CD4-positive, alpha-beta memory T cell (primary cell): Measurements from ENCODE around the gene HIRA. TPM values are rescaled to one million over a fixed set of nuclear protein-coding genes. Genes with fewer than 3 reads are reported as not detected.

Experiments
- CTCF ChIA-PET: fragments of 350-600 bp; sonication (Branson Sonifier 250); formaldehyde crosslinking; loops from one replicate; lab custom pipeline; 2021; ENCODE audit warnings: inconsistent platforms; ENCODE audit not compliant: partially characterized antibody; lab: Charles Lee
- POLR2A ChIA-PET: fragments of 350-600 bp; sonication (Branson Sonifier 250); formaldehyde crosslinking; loops from one replicate; lab custom pipeline; 2021; ENCODE audit not compliant: partially characterized antibody; lab: Charles Lee
- DNase-seq, 5 donors: peaks; one replicate each; pipeline versions ENCODE4 v3.0.0 to v3.0.0-alpha.2; 2020 to 2022; ENCODE audit warnings: mixed read lengths in 1 of 5
- H3K27ac ChIP-seq: one replicate; pipeline ENCODE4 v1.7.0; 2013; ENCODE audit warnings: low read depth, low read length
- H3K27me3 ChIP-seq: 2 replicates; pipeline ENCODE4 v1.7.0; 2013; ENCODE audit warnings: mild to moderate bottlenecking, low read length, moderate library complexity; ENCODE audit not compliant: insufficient read depth
- H3K36me3 ChIP-seq: 2 replicates; pipeline ENCODE4 v1.7.0; 2013; ENCODE audit warnings: mild to moderate bottlenecking, low read length, moderate library complexity; ENCODE audit not compliant: insufficient read depth
- H3K4me1 ChIP-seq: 2 replicates; pipeline ENCODE4 v1.7.0; 2013; ENCODE audit warnings: mild to moderate bottlenecking, low read length, moderate library complexity; ENCODE audit not compliant: insufficient read depth
- H3K4me3 ChIP-seq, 2 donors: one replicate each; pipeline ENCODE4 v1.7.0; 2013; ENCODE audit warnings: low read length in 2 of 2, mild to moderate bottlenecking in 1 of 2
- H3K9me3 ChIP-seq, 2 donors: one replicate each; pipeline ENCODE4 v1.7.0; 2013; ENCODE audit warnings: low read length in 2 of 2, control low read depth in 1 of 2; ENCODE audit not compliant: control insufficient read depth in 1 of 2
- H3K27ac Mint-ChIP-seq, 7 donors: one replicate each; pipeline ENCODE4 v1.8.0; 2020 to 2021; ENCODE audit warnings: mixed read lengths in 7 of 7, mild to moderate bottlenecking in 6 of 7, inconsistent platforms in 3 of 7, moderate library complexity in 3 of 7
- H3K27me3 Mint-ChIP-seq, 2 donors: one replicate each; pipeline ENCODE4 v1.8.0; 2020 to 2021; ENCODE audit warnings: mixed read lengths in 2 of 2
- H3K36me3 Mint-ChIP-seq, 2 donors: one replicate each; pipeline ENCODE4 v1.8.0; 2020 to 2021; ENCODE audit warnings: mixed read lengths in 2 of 2, inconsistent platforms in 1 of 2, mild to moderate bottlenecking in 1 of 2
- H3K4me1 Mint-ChIP-seq, 4 donors: one replicate each; pipeline ENCODE4 v1.8.0; 2020 to 2021; ENCODE audit warnings: mixed read lengths in 4 of 4, mild to moderate bottlenecking in 1 of 4
- H3K4me3 Mint-ChIP-seq, 8 donors: one replicate each; pipeline ENCODE4 v1.8.0; 2020 to 2021; ENCODE audit warnings: mixed read lengths in 8 of 8, mild to moderate bottlenecking in 7 of 8, moderate library complexity in 6 of 8, inconsistent platforms in 3 of 8
- H3K9me3 Mint-ChIP-seq, 8 donors: one replicate each; pipeline ENCODE4 v1.8.0; 2020 to 2021; ENCODE audit warnings: mixed read lengths in 8 of 8, mild to moderate bottlenecking in 5 of 8, inconsistent platforms in 3 of 8, moderate library complexity in 1 of 8
- intact Hi-C: fragments of 100-400 bp; cut with micrococcal nuclease; formaldehyde crosslinking; loops from one replicate; pipeline ENCODE4 v1.15.1; 2023
- polyA plus RNA-seq, 2 donors: library from polyadenylated mRNA; unstranded; fragments of 300-500 nt; fragmentation: Illumina TruSeq; gene quantifications; one replicate each; pipeline ENCODE4 v1.2.3, GENCODE V29; 2021
- total RNA-seq, 2 experiments: library from RNA; stranded (reverse); gene quantifications; one replicate each; pipeline ENCODE4 v1.2.3, GENCODE V29; 2021

The HIRA gene
- total and polyA plus RNA-seq, 4 experiments from 2014 or later, result 1.4 to 30.8 (median 17.6) TPM

- POLR2A ChIA-PET, result interaction anchor here (0.8 kb wide), 1 partner anchor 23 kb away, joined by 3 read pairs; no protein-coding TSS in a partner anchor
These were observed 38.5 kb upstream of the HIRA start for GRCh38 chr22:19470010-19470409.

GRCh38 chr22:19469421-19469820 is 37.9 kb upstream of the HIRA start:
- peak overlapping the region in 1 of 7 donors; percentile 35 for H3K27ac Mint-ChIP-seq
- H3K27me3 Mint-ChIP-seq, result no peaks in the 10 kb centered on the region
- no peaks in the 10 kb centered on the region for H3K27me3 ChIP-seq
- H3K36me3 Mint-ChIP-seq, result peaks cover 66 to 88% of the 10 kb centered on the region in 2 donors
- intact Hi-C loops, result no loop called here
- no peaks in the 10 kb centered on the region for H3K9me3 Mint-ChIP-seq
- ChIA-PET POLR2A (interaction anchor here (0.8 kb wide), 1 partner anchor 22 kb away, joined by 3 read pairs; no protein-coding TSS in a partner anchor), CTCF (interaction anchor here (0.6 to 1.1 kb wide), 2 partner anchors 11 to 157 kb away, joined by 3 read pairs; no protein-coding TSS in a partner anchor)
- H3K4me3 ChIP-seq, result no peak overlapping the region
- peaks cover 5% of the 10 kb centered on the region for H3K4me1 ChIP-seq
- H3K27ac ChIP-seq, result no peak overlapping the region
- no peaks in the 10 kb centered on the region for H3K9me3 ChIP-seq
- H3K36me3 ChIP-seq, result peaks cover 87% of the 10 kb centered on the region
- no peak for DNase-seq
- H3K4me1 Mint-ChIP-seq, result peaks cover 0 to 11% (median 6%) of the 10 kb centered on the region in 4 donors
- H3K4me3 Mint-ChIP-seq, result peak overlapping the region in 1 of 8 donors; percentile 60

More at GRCh38 chr22:19470010-19470409, 38.5 kb upstream of the HIRA start:
- Mint-ChIP-seq H3K9me3 (no peaks in the 10 kb centered on the region), H3K4me3 (no peak overlapping the region), H3K4me1 (peaks cover 0 to 6% (median 5%) of the 10 kb centered on the region in 4 donors), H3K27ac (peak overlapping the region in 1 of 7 donors; percentile 35), H3K27me3 (no peaks in the 10 kb centered on the region), H3K36me3 (peaks cover 63 to 83% of the 10 kb centered on the region in 2 donors)
- CTCF ChIA-PET, result interaction anchor here (0.6 kb wide), 1 partner anchor 158 kb away, joined by 3 read pairs; no protein-coding TSS in a partner anchor
- no peaks in the 10 kb centered on the region for H3K27me3 ChIP-seq
- no peaks in the 10 kb centered on the region for H3K9me3 ChIP-seq
- DNase-seq, result no peak
- H3K36me3 ChIP-seq, result peaks cover 81% of the 10 kb centered on the region
- no peak overlapping the region for H3K27ac ChIP-seq
- no peak overlapping the region for H3K4me3 ChIP-seq
- intact Hi-C loops, result no loop called here
- H3K4me1 ChIP-seq, result no peaks in the 10 kb centered on the region

GRCh38 chr22:19467912-19468311 is 36.4 kb upstream of the HIRA start:
- no peaks in the 10 kb centered on the region for H3K27me3 ChIP-seq
- H3K9me3 Mint-ChIP-seq, result no peaks in the 10 kb centered on the region
- no peak overlapping the region for H3K4me3 Mint-ChIP-seq
- H3K9me3 ChIP-seq, result no peaks in the 10 kb centered on the region
- H3K27ac ChIP-seq, result no peak overlapping the region
- no peak for DNase-seq
- ChIA-PET CTCF (interaction anchor here (1.5 kb wide), 1 partner anchor 14 kb away, joined by 3 read pairs; no protein-coding TSS in a partner anchor), POLR2A (no interaction called here)
- no peak overlapping the region for H3K4me3 ChIP-seq
- intact Hi-C loops, result no loop called here
- H3K4me1 Mint-ChIP-seq, result peaks cover 0 to 13% (median 4%) of the 10 kb centered on the region in 4 donors
- peaks cover 11% of the 10 kb centered on the region for H3K4me1 ChIP-seq
- peaks cover 88% of the 10 kb centered on the region for H3K36me3 ChIP-seq
- H3K36me3 Mint-ChIP-seq, result peaks cover 57 to 88% of the 10 kb centered on the region in 2 donors
- no peak overlapping the region for H3K27ac Mint-ChIP-seq
- no peaks in the 10 kb centered on the region for H3K27me3 Mint-ChIP-seq

- H3K36me3 ChIP-seq, result peaks cover 84% of the 10 kb centered on the region
- POLR2A ChIA-PET, result interaction anchor here (1.0 to 1.6 kb wide), 3 partner anchors 10 to 20 kb away, joined by 3 to 7 read pairs (median 5); partner anchors contain the start of genes C22orf39, CDC45 and UFD1
- DNase-seq, result no peak
- H3K27ac Mint-ChIP-seq, result no peak overlapping the region
- CTCF ChIA-PET, result interaction anchor here (0.7 to 1.5 kb wide), 3 partner anchors 13 to 436 kb away, joined by 3 to 4 read pairs (median 3); no protein-coding TSS in a partner anchor
- intact Hi-C loops, result no loop called here
- H3K36me3 Mint-ChIP-seq, result peaks cover 52 to 83% of the 10 kb centered on the region in 2 donors
- peaks cover 0 to 13% (median 4%) of the 10 kb centered on the region in 4 donors for H3K4me1 Mint-ChIP-seq
- H3K27ac ChIP-seq, result no peak overlapping the region
- H3K27me3 Mint-ChIP-seq, result no peaks in the 10 kb centered on the region
- peaks cover 11% of the 10 kb centered on the region for H3K4me1 ChIP-seq
- no peaks in the 10 kb centered on the region for H3K9me3 ChIP-seq
- H3K4me3 Mint-ChIP-seq, result no peak overlapping the region
- no peaks in the 10 kb centered on the region for H3K9me3 Mint-ChIP-seq
- no peak overlapping the region for H3K4me3 ChIP-seq
- no peaks in the 10 kb centered on the region for H3K27me3 ChIP-seq
These were observed 35.6 kb upstream of the HIRA start for GRCh38 chr22:19466848-19467752.

- peaks cover 11% of the 10 kb centered on the region for H3K4me1 ChIP-seq
- CTCF ChIA-PET, result interaction anchor here (0.7 to 1.5 kb wide), 4 partner anchors 11 to 437 kb away, joined by 3 to 4 read pairs (median 4); no protein-coding TSS in a partner anchor
- no peaks in the 10 kb centered on the region for H3K9me3 ChIP-seq
- Mint-ChIP-seq H3K9me3 (no peaks in the 10 kb centered on the region), H3K36me3 (peaks cover 43 to 81% of the 10 kb centered on the region in 2 donors), H3K27ac (no peak overlapping the region), H3K4me1 (peaks cover 0 to 13% (median 4%) of the 10 kb centered on the region in 4 donors), H3K4me3 (no peak overlapping the region), H3K27me3 (no peaks in the 10 kb centered on the region)
- intact Hi-C loops, result no loop called here
- POLR2A ChIA-PET, result interaction anchor here (1.0 to 1.6 kb wide), 3 partner anchors 11 to 19 kb away, joined by 3 to 7 read pairs (median 5); partner anchors contain the start of genes C22orf39, CDC45 and UFD1
- DNase-seq, result no peak
- peaks cover 79% of the 10 kb centered on the region for H3K36me3 ChIP-seq
- no peak overlapping the region for H3K4me3 ChIP-seq
- H3K27me3 ChIP-seq, result no peaks in the 10 kb centered on the region
- no peak overlapping the region for H3K27ac ChIP-seq
These were observed 34.7 kb upstream of the HIRA start for GRCh38 chr22:19466126-19466716.

GRCh38 chr22:19464975-19465374 is 33.4 kb upstream of the HIRA start:
- Mint-ChIP-seq H3K27ac (peak overlapping the region in 1 of 7 donors; percentile 38), H3K27me3 (no peaks in the 10 kb centered on the region)
- CTCF ChIA-PET, result interaction anchor here (1.3 kb wide), 1 partner anchor 12 kb away, joined by 4 read pairs; no protein-coding TSS in a partner anchor

More at GRCh38 chr22:19464975-19465374, 33.4 kb upstream of the HIRA start:
- DNase-seq, result no peak
- intact Hi-C loops, result no loop called here
- peaks cover 0 to 13% (median 4%) of the 10 kb centered on the region in 4 donors for H3K4me1 Mint-ChIP-seq
- H3K9me3 Mint-ChIP-seq, result no peaks in the 10 kb centered on the region
- Histone ChIP-seq H3K27me3 (no peaks in the 10 kb centered on the region), H3K27ac (no peak overlapping the region), H3K9me3 (no peaks in the 10 kb centered on the region), H3K4me3 (no peak overlapping the region), H3K36me3 (peaks cover 71% of the 10 kb centered on the region), H3K4me1 (peaks cover 11% of the 10 kb centered on the region)
- H3K36me3 Mint-ChIP-seq, result peaks cover 38 to 80% of the 10 kb centered on the region in 2 donors
- POLR2A ChIA-PET, result no interaction called here
- H3K4me3 Mint-ChIP-seq, result no peak overlapping the region
